Stimulated activated CD8-positive, alpha-beta memory T cell treated with anti-CD3 and anti-CD28 coated beads, Interleukin-2, amount 100 ng/mL, for 1 hour (primary cell): Measurements from ENCODE around the gene ALDH1A1.

Experiments used
- DNase-seq, 2 donors: peaks; one replicate each; pipeline ENCODE4 v3.0.0-alpha.2; 2020; ENCODE audit warnings: low read depth in 2 of 2

The ALDH1A1 gene

GRCh38 chr9:72979405-72980100, 26.7 kb upstream of the ALDH1A1 start:
- no peak for DNase-seq

GRCh38 chr9:72978744-72979143, 25.9 kb upstream of the ALDH1A1 start:
- DNase-seq = no peak

GRCh38 chr9:72977670-72978069, 24.8 kb upstream of the ALDH1A1 start:
- DNase-seq = no peak

GRCh38 chr9:72974501-72974900, 21.6 kb upstream of the ALDH1A1 start:
- DNase-seq = no peak

GRCh38 chr9:72972636-72973035, 19.8 kb upstream of the ALDH1A1 start:
- DNase-seq = no peak

- DNase-seq = no peak
These were observed 18.6 kb upstream of the ALDH1A1 start for GRCh38 chr9:72971411-72971810.

- DNase-seq = no peak
These were observed 7.6 kb upstream of the ALDH1A1 start for GRCh38 chr9:72960446-72960845.

- DNase-seq = no peak
These were observed 5.8 kb upstream of the ALDH1A1 start for GRCh38 chr9:72958485-72959281.

GRCh38 chr9:72955571-72955970, 2.7 kb upstream of the ALDH1A1 start:
- DNase-seq = no peak

GRCh38 chr9:72955126-72955455, 2.2 kb upstream of the ALDH1A1 start:
- DNase-seq = no peak

- no peak for DNase-seq
These were observed 1.7 kb upstream of the ALDH1A1 start for GRCh38 chr9:72954431-72955125.

GRCh38 chr9:72952381-72952690, 517 bp downstream of the ALDH1A1 start:
- DNase-seq = no peak

- no peak for DNase-seq
These were observed 1.1 kb downstream of the ALDH1A1 start for GRCh38 chr9:72951520-72952380.

GRCh38 chr9:72950875-72951442, 1.9 kb downstream of the ALDH1A1 start:
- no peak for DNase-seq

GRCh38 chr9:72949918-72950325, 2.9 kb downstream of the ALDH1A1 start:
- no peak for DNase-seq

GRCh38 chr9:72949244-72949582, 3.6 kb downstream of the ALDH1A1 start:
- DNase-seq = no peak

- no peak for DNase-seq
These were observed 4.1 kb downstream of the ALDH1A1 start for GRCh38 chr9:72948575-72949243.

- DNase-seq = no peak
These were observed 4.8 kb downstream of the ALDH1A1 start for GRCh38 chr9:72947984-72948465.

GRCh38 chr9:72946821-72947220, 6.0 kb downstream of the ALDH1A1 start:
- DNase-seq = no peak

GRCh38 chr9:72946318-72946717, 6.5 kb downstream of the ALDH1A1 start:
- no peak for DNase-seq

GRCh38 chr9:72945391-72945790, 7.5 kb downstream of the ALDH1A1 start:
- no peak for DNase-seq
